GM10248 (cell line): ENCODE data around the gene DACH1.

Experiments
- CTCF ChIA-PET: fragments of 300-600 bp; sonication (Branson Sonifier 250); formaldehyde crosslinking; extraction: SDS; loops from one replicate; lab custom pipeline; 2021; ENCODE audit warnings: antibody characterized with exemption; lab: Yijun Ruan, JAX
- POLR2A ChIA-PET: fragments of 350-650 bp; sonication (Branson Sonifier 250); formaldehyde crosslinking; extraction: SDS; loops from one replicate; lab custom pipeline; 2020; ENCODE audit warnings: antibody characterized with exemption; lab: Yijun Ruan, JAX
- DNase-seq: peaks from one replicate; pipeline ENCODE4 v3.0.0; 2012; ENCODE audit errors: extremely low spot score
- CTCF ChIP-seq: IDR thresholded peaks from 2 replicates; pipeline ENCODE4 v1.5.1; 2012; ENCODE audit warnings: mild to moderate bottlenecking, low read depth; ENCODE audit errors: extremely low read depth, missing control alignments, control extremely low read depth

DACH1 gene

GRCh38 chr13:71806886-71807285, 60.1 kb downstream of the DACH1 start:
- CTCF ChIA-PET, result interaction anchor here (0.8 kb wide), 1 partner anchor 10 kb away, joined by 3 read pairs; no protein-coding TSS in a partner anchor
- POLR2A ChIA-PET, result no interaction called here
- no peak for TF ChIP-seq CTCF

GRCh38 chr13:71803066-71803465, 63.9 kb downstream of the DACH1 start:
- ChIA-PET CTCF (no interaction called here), POLR2A (no interaction called here)
- DNase-seq, result no peak
- no peak for TF ChIP-seq CTCF

More at GRCh38 chr13:71806886-71807285, 60.1 kb downstream of the DACH1 start:
- DNase-seq, result no peak

GRCh38 chr13:71801781-71802180, 65.2 kb downstream of the DACH1 start:
- no peak for TF ChIP-seq CTCF
- DNase-seq, result no peak
- CTCF ChIA-PET, result interaction anchor here (0.9 to 1.1 kb wide), 2 partner anchors 339 to 769 kb away, joined by 3 read pairs; no protein-coding TSS in a partner anchor
- POLR2A ChIA-PET, result no interaction called here

GRCh38 chr13:71801165-71801760, 65.7 kb downstream of the DACH1 start:
- ChIA-PET CTCF (interaction anchor here (0.9 kb wide), 1 partner anchor 339 kb away, joined by 3 read pairs; no protein-coding TSS in a partner anchor), POLR2A (no interaction called here)
- no peak for TF ChIP-seq CTCF
- DNase-seq, result no peak

GRCh38 chr13:71799324-71799723, 67.7 kb downstream of the DACH1 start:
- POLR2A ChIA-PET, result no interaction called here
- CTCF ChIA-PET, result no interaction called here
- no peak for TF ChIP-seq CTCF
- DNase-seq, result no peak

GRCh38 chr13:71798707-71799106, 68.3 kb downstream of the DACH1 start:
- ChIA-PET CTCF (interaction anchor here (0.7 kb wide), 1 partner anchor 12 kb away, joined by 3 read pairs; no protein-coding TSS in a partner anchor), POLR2A (no interaction called here)
- TF ChIP-seq CTCF, result no peak
- no peak for DNase-seq

- POLR2A ChIA-PET, result no interaction called here
- no peak for TF ChIP-seq CTCF
- CTCF ChIA-PET, result interaction anchor here (0.8 to 1.9 kb wide), 2 partner anchors 9 to 20 kb away, joined by 3 to 4 read pairs; no protein-coding TSS in a partner anchor
- DNase-seq, result no peak
Measured at GRCh38 chr13:71797517-71797916, 69.5 kb downstream of the DACH1 start.
